HepG2 (cell line): ENCODE data around the gene PCDH12. TPM values are rescaled to one million over a fixed set of nuclear protein-coding genes. Genes with fewer than 3 reads are reported as not detected.

Source experiments
- ATAC-seq: fragments of 200-7000 bp; cut with Tn5 transposase; 3 replicates; pipeline ENCODE4 v1.9.1; 2020; ENCODE audit warnings: mild to moderate bottlenecking, moderate library complexity
- BruUV-seq: library from RNA; stranded (reverse); fragments of 400-500 nt; replicated peaks from 2 replicates; lab custom pipeline; 2021; lab: Mats Ljungman, UMichigan
- CTCF ChIA-PET: fragments of 300-600 bp; formaldehyde crosslinking; extraction: SDS; loops from one replicate; lab custom pipeline; 2021; ENCODE audit warnings: low total read pairs, inconsistent platforms, low intra/inter-chr PET ratio; lab: Yijun Ruan, JAX
- POLR2A ChIA-PET: fragments of 350-600 bp; sonication (Branson Sonifier 250); formaldehyde crosslinking; loops from one replicate; lab custom pipeline; 2020; ENCODE audit warnings: antibody characterized with exemption, inconsistent platforms; lab: Yijun Ruan, JAX
- DNase-seq: peaks from one replicate; pipeline ENCODE4 v3.0.0-alpha.2; 2015; ENCODE audit warnings: low spot score
- FAIRE-seq: peaks from 3 replicates; lab custom pipeline; 2011; peaks lifted over from hg19 to GRCh38; lab: Jason Lieb, UNC
- H2AFZ ChIP-seq: one replicate; pipeline ENCODE4 v1.6.1; 2011; ENCODE audit warnings: low read length, inconsistent platforms
- H3K27ac ChIP-seq: fragments of 300-600 bp; 3 replicates; pipeline ENCODE4 v1.8.0; 2011; ENCODE audit warnings: mixed run types, mild to moderate bottlenecking, mixed read lengths, low read length, inconsistent platforms; ENCODE audit not compliant: insufficient read depth; ENCODE audit errors: extremely low read length
- H3K27me3 ChIP-seq, 2 experiments: fragments of 200-600 bp in 1 of 2; 2 replicates in 1 of 2; 3 replicates in 1 of 2; pipeline versions ENCODE4 v1.6.0 to v1.8.0; 2011; ENCODE audit warnings: low read length in 2 of 2, mild to moderate bottlenecking in 2 of 2, moderate library complexity in 2 of 2, inconsistent platforms in 1 of 2; ENCODE audit not compliant: insufficient read depth in 2 of 2, control insufficient read depth in 1 of 2
- H3K36me3 ChIP-seq, 2 experiments: fragments of 200-600 bp in 1 of 2; replicated peaks in 1 of 2; 2 replicates in 1 of 2; 3 replicates in 1 of 2; pipeline versions ENCODE4 v1.5.1 to v1.8.0; 2011; ENCODE audit warnings: low read length in 2 of 2, inconsistent platforms in 1 of 2; ENCODE audit not compliant: insufficient read depth in 2 of 2, control insufficient read depth in 1 of 2
- H3K4me1 ChIP-seq: 2 replicates; pipeline ENCODE4 v1.5.1; 2012; ENCODE audit warnings: low read length, inconsistent platforms; ENCODE audit not compliant: insufficient read depth
- H3K4me2 ChIP-seq: 2 replicates; pipeline ENCODE4 v1.6.0; 2011; ENCODE audit warnings: low read depth, low read length, inconsistent platforms
- H3K4me3 ChIP-seq, 3 experiments: fragments of 200-600 bp in 1 of 3; sonication (generic), shearing (Covaris generic) in 1 of 3; replicated peaks in 1 of 3; 2 replicates each; pipeline ENCODE4 v1.5.1; 2011 to 2016; ENCODE audit warnings: low read length in 3 of 3, inconsistent platforms in 2 of 3, low read depth in 2 of 3, mild to moderate bottlenecking in 2 of 3, control low read depth in 1 of 3, mixed read lengths in 1 of 3; ENCODE audit not compliant: insufficient read depth in 1 of 3
- H3K79me2 ChIP-seq: one replicate; pipeline ENCODE4 v1.6.1; 2011; ENCODE audit warnings: low read length, inconsistent platforms; ENCODE audit not compliant: insufficient read depth
- H3K9ac ChIP-seq: 2 replicates; pipeline ENCODE4 v1.6.0; 2011; ENCODE audit warnings: mild to moderate bottlenecking, low read depth, low read length, inconsistent platforms; ENCODE audit not compliant: insufficient read depth
- H3K9me3 ChIP-seq: 2 replicates; pipeline ENCODE4 v1.5.1; 2012; ENCODE audit warnings: mild to moderate bottlenecking, low read length
- H4K20me1 ChIP-seq: 2 replicates; pipeline ENCODE4 v1.6.0; 2011; ENCODE audit warnings: inconsistent platforms, mild to moderate bottlenecking, low read length, moderate library complexity; ENCODE audit not compliant: insufficient read depth
- ELF1 ChIP-seq: sonication (generic); formaldehyde crosslinking; IDR thresholded peaks from 2 replicates; pipeline ENCODE4 v1.4.0; 2020; ENCODE audit warnings: missing genetic modification reagents
- ETS1 ChIP-seq: sonication (generic); formaldehyde crosslinking; IDR thresholded peaks from 2 replicates; pipeline ENCODE4 v1.4.0; 2020; ENCODE audit warnings: missing genetic modification reagents
- PRDM4 ChIP-seq: sonication (generic); formaldehyde crosslinking; IDR thresholded peaks from 2 replicates; pipeline ENCODE4 v1.9.0; 2021; ENCODE audit warnings: missing genetic modification reagents, borderline replicate concordance
- REPIN1 ChIP-seq: sonication (generic); formaldehyde crosslinking; IDR thresholded peaks from 2 replicates; pipeline ENCODE4 v1.8.0; 2022; ENCODE audit warnings: missing genetic modification reagents, low read depth, mild to moderate bottlenecking, borderline replicate concordance
- TERF1 ChIP-seq: sonication (generic); formaldehyde crosslinking; IDR thresholded peaks from 2 replicates; pipeline ENCODE4 v1.8.0; 2022; ENCODE audit warnings: mild to moderate bottlenecking, missing genetic modification reagents, moderate library complexity
- ZFP36L2 ChIP-seq: sonication (generic); formaldehyde crosslinking; IDR thresholded peaks from 2 replicates; pipeline ENCODE4 v1.4.0; 2020; ENCODE audit warnings: missing genetic modification reagents
- ZNF12 ChIP-seq: sonication (generic); formaldehyde crosslinking; IDR thresholded peaks from 2 replicates; pipeline ENCODE4 v1.5.0; 2020; ENCODE audit warnings: missing genetic modification reagents
- ZNF720 ChIP-seq: sonication (generic); formaldehyde crosslinking; IDR thresholded peaks from 2 replicates; pipeline ENCODE4 v1.4.0; 2020; ENCODE audit warnings: missing genetic modification reagents
- ZSCAN31 ChIP-seq: sonication (generic); formaldehyde crosslinking; IDR thresholded peaks from 2 replicates; pipeline ENCODE4 v1.5.0; 2020; ENCODE audit warnings: low read depth, mild to moderate bottlenecking, missing genetic modification reagents
- WGBS: methylation state at CpG from one replicate; pipeline ENCODE4 v1.1.6; 2017; ENCODE audit warnings: low lambda C conversion rate; 5-methylcytosine and 5-hydroxymethylcytosine counted together
- in situ Hi-C: cut with HindIII; loops from 2 replicates; pipeline ENCODE4 v1.10.0; 2017; ENCODE audit warnings: low pct_unique_long_range_greater_than_20kb; ENCODE audit not compliant: extremely low pct_ligation_motif_present
- intact Hi-C: fragments of 100-400 bp; cut with micrococcal nuclease; formaldehyde crosslinking; loops from one replicate; pipeline ENCODE4 v1.10.0; 2022; ENCODE audit not compliant: unreplicated experiment
- polyA plus RNA-seq, 8 experiments: library from polyadenylated mRNA; depleted of rRNA in 3 of 8; stranded (reverse) in 7 of 8; unstranded in 1 of 8; fragments of >200 nt; fragmentation: Illumina TruSeq in 4 of 8; extraction: Trizol in 4 of 8; gene quantifications; 2 replicates each; pipeline versions ENCODE4 v1.2.1 to v1.2.3, GENCODE V29; 2011 to 2016; ENCODE audit warnings: low read depth in 4 of 8, missing spikeins in 1 of 8, mixed read lengths in 1 of 8; ENCODE audit not compliant: insufficient read depth in 1 of 8
- total RNA-seq, 5 experiments: library from RNA; depleted of rRNA; stranded (reverse); fragments of >200 nt; fragmentation: Illumina TruSeq; extraction: Trizol; gene quantifications; 2 replicates each; pipeline ENCODE4 v1.2.3, GENCODE V29; 2016; ENCODE audit warnings: low read depth in 1 of 5

The PCDH12 gene
- total and polyA plus RNA-seq, 2 of the 13 experiments (the other 11 are each of a cell fraction or from before 2014, with no cell fraction given): not detected

GRCh38 chr5:141933151-141933550, 24.9 kb downstream of the PCDH12 start:
- DNase-seq: no peak
- TF ChIP-seq ZSCAN31 (no peak), ETS1 (no peak), REPIN1 (no peak), ELF1 (CRISPR knock-in tag) (no peak), ZFP36L2 (CRISPR knock-in tag) (no peak), PRDM4 (CRISPR knock-in tag) (no peak), ZNF720 (CRISPR knock-in tag) (no peak), ZNF12 (no peak), TERF1 (CRISPR knock-in tag) (no peak)
- FAIRE-seq: no peak
- Histone ChIP-seq H3K9me3 (no peaks in the 10 kb centered on the region), H3K4me3 (no peak overlapping the region), H3K27ac (no peak overlapping the region), H3K27me3 (no peaks in the 10 kb centered on the region), H3K79me2 (no peaks in the 10 kb centered on the region), H3K9ac (no peak overlapping the region), H2AFZ (no peak overlapping the region), H3K4me1 (no peaks in the 10 kb centered on the region), H3K36me3 (peaks cover 21 to 84% of the 10 kb centered on the region in 2 experiments), H3K4me2 (no peak overlapping the region), H4K20me1 (no peaks in the 10 kb centered on the region)
- in situ Hi-C loops: no loop called here
- ATAC-seq: no peak
- intact Hi-C loops: no loop called here
- ChIA-PET POLR2A (interaction anchor here (1.0 kb wide), 1 partner anchor 9 kb away, joined by 6 read pairs; the partner anchor contains the start of gene DELE1), CTCF (no interaction called here)
- 97% methylated on average over 6 of the region's 7 CpGs for WGBS
- BruUV-seq: no TSS peak
